Progenitor cell of endocrine pancreas (in vitro differentiated cells): ENCODE results near the gene ENAH. TPM values are rescaled to one million over a fixed set of nuclear protein-coding genes. Genes with fewer than 3 reads are reported as not detected.
"Not testable (repeated sequence)": the region's sequence is repeated elsewhere in the genome, so short reads cannot be mapped to it uniquely, and the experiment has no call there.

Source experiments
- DNase-seq: peaks from one replicate; pipeline ENCODE4 v3.0.0; 2021; ENCODE audit warnings: low spot score; ENCODE audit not compliant: unreplicated experiment
- H3K27ac Mint-ChIP-seq: 2 replicates; pipeline ENCODE4 v1.8.0; 2021; ENCODE audit warnings: mild to moderate bottlenecking, moderate library complexity, mixed read lengths
- H3K27me3 Mint-ChIP-seq: 2 replicates; pipeline ENCODE4 v1.8.0; 2021; ENCODE audit warnings: mixed read lengths
- H3K36me3 Mint-ChIP-seq: 2 replicates; pipeline ENCODE4 v1.8.0; 2022; ENCODE audit warnings: mixed read lengths; ENCODE audit not compliant: insufficient read depth
- H3K4me1 Mint-ChIP-seq: 2 replicates; pipeline ENCODE4 v1.8.0; 2021; ENCODE audit warnings: low read depth, mixed read lengths
- H3K4me3 Mint-ChIP-seq: 2 replicates; pipeline ENCODE4 v1.8.0; 2021; ENCODE audit warnings: low read depth, mild to moderate bottlenecking, moderate library complexity, mixed read lengths
- H3K9me3 Mint-ChIP-seq: 2 replicates; pipeline ENCODE4 v1.8.0; 2021; ENCODE audit warnings: low read depth, mixed read lengths
- total RNA-seq: library from RNA; stranded (reverse); gene quantifications from 2 replicates; pipeline ENCODE4 v1.2.1, GENCODE V29; 2021
- TF ChIP-seq, protein P1 (sequence below): fragments of 200-600 bp; sonication (generic); IDR thresholded peaks from one replicate; pipeline ENCODE4 v1.5.0; 2021; ENCODE audit warnings: antibody characterized with exemption, mild to moderate bottlenecking; ENCODE audit not compliant: unreplicated experiment

The ENAH gene
- total RNA-seq, 1 donor from 2014 or later, result 217 TPM

DNA sequence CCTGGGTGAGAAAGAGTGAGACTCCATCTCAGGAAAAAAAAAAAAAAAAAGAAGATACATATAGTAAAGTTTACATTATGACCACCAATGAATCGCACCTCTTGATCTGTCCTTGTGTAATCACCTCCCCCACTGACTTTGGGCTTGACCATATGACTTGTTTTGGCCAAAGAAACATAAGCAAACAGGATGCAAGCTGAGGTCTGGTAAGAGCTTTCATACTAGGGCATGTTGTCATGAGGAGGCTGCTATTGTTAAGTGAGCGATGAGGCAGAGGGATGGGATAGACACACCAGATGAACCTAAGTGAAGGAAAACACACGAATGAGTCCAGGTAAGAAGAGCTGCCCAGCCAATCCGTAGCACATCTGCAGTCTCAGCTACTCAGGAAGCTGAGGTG is 10.7 kb downstream of the ENAH start:
- Mint-ChIP-seq H3K27me3 (no peaks in the 10 kb centered on the region), H3K36me3 (peaks cover 40% of the 10 kb centered on the region), H3K27ac (no peak overlapping the region), H3K4me1 (peaks cover 12% of the 10 kb centered on the region), H3K4me3 (no peak overlapping the region), H3K9me3 (peaks cover 14% of the 10 kb centered on the region)
- no peak for DNase-seq
- TF ChIP-seq, protein P1, sequence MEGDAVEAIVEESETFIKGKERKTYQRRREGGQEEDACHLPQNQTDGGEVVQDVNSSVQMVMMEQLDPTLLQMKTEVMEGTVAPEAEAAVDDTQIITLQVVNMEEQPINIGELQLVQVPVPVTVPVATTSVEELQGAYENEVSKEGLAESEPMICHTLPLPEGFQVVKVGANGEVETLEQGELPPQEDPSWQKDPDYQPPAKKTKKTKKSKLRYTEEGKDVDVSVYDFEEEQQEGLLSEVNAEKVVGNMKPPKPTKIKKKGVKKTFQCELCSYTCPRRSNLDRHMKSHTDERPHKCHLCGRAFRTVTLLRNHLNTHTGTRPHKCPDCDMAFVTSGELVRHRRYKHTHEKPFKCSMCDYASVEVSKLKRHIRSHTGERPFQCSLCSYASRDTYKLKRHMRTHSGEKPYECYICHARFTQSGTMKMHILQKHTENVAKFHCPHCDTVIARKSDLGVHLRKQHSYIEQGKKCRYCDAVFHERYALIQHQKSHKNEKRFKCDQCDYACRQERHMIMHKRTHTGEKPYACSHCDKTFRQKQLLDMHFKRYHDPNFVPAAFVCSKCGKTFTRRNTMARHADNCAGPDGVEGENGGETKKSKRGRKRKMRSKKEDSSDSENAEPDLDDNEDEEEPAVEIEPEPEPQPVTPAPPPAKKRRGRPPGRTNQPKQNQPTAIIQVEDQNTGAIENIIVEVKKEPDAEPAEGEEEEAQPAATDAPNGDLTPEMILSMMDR, result no peak

DNA sequence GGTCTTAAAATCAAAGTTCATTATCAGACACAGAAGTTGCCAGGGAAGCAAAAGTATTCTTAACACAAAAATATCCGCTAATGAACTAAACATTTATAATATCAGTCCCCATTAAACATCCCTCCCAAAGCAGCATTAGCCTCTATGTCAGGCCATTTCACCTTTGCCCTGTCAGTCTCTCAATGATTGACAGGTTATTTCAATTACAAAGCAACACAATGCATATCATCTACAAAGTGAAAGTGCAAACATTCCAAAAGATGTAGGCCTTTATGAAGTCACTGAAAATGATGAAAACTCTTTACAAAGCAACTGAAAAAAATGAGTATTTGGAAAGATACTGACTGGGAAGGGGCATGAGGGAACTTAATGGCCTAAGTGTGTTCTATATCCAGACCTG is 14.1 kb downstream of the ENAH start:
- H3K9me3 Mint-ChIP-seq, result peaks cover 11% of the 10 kb centered on the region
- peaks cover 36% of the 10 kb centered on the region for H3K36me3 Mint-ChIP-seq
- no peak overlapping the region for H3K4me3 Mint-ChIP-seq
- no peak overlapping the region for H3K27ac Mint-ChIP-seq
- H3K27me3 Mint-ChIP-seq, result no peaks in the 10 kb centered on the region
- H3K4me1 Mint-ChIP-seq, result peaks cover 12% of the 10 kb centered on the region
- no peak for DNase-seq
- TF ChIP-seq, protein P1, result no peak

DNA sequence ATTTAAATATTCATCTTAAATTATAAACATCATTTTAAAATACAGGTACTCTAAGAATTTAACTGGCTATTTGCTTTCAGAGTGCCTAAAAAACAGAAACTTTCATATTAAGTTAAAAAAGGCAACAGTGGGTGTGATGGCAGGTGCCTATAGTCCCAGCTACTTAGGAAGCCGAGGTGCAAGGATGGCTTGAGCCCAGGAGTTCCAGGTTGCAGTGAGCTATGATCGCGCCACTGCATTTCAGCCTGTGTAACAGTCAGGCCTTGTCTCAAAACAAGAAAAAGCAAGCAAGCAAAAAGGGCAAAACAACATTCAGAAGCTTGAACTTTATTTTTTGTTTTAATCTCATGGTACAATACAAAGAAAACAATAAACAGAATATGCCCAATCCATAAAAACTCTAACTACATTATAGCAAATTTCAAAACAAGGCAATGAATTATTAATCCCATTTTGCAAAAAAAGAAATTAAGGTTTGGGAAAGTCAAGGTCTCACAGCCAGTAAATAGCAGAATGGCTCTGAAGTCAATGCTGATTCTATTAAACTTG is 15.2 kb downstream of the ENAH start:
- H3K27ac Mint-ChIP-seq, result no peak overlapping the region
- H3K27me3 Mint-ChIP-seq, result no peaks in the 10 kb centered on the region
- peaks cover 7% of the 10 kb centered on the region for H3K9me3 Mint-ChIP-seq
- peaks cover 29% of the 10 kb centered on the region for H3K36me3 Mint-ChIP-seq
- TF ChIP-seq, protein P1, result no peak
- H3K4me3 Mint-ChIP-seq, result no peak overlapping the region
- no peak for DNase-seq
- peaks cover 8% of the 10 kb centered on the region for H3K4me1 Mint-ChIP-seq

DNA sequence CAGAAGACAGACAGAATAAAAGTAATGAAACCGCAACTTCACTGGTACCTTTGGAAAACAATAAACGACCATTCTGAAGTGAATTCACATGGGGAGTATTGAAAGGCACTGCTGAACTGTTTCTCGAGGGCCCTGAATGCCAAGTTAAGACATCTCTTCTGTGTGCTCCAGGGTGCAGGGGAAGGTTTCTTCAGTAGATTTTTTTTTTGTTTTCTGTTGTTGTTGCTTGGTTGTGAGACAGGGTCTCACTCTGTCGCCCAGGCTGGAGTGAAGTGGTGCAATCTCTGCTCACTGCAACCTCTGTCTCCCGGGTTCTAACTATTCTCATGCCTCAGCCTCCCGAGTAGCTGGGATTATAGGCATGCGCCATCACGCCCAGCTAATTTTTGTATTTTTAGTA is 15.9 kb downstream of the ENAH start:
- Mint-ChIP-seq H3K27ac (peak overlapping the region; percentile 4), H3K36me3 (peaks cover 28% of the 10 kb centered on the region)
- not testable (repeated sequence) for H3K9me3 Mint-ChIP-seq, DNase-seq, H3K27me3 Mint-ChIP-seq, H3K4me3 Mint-ChIP-seq, H3K4me1 Mint-ChIP-seq

DNA sequence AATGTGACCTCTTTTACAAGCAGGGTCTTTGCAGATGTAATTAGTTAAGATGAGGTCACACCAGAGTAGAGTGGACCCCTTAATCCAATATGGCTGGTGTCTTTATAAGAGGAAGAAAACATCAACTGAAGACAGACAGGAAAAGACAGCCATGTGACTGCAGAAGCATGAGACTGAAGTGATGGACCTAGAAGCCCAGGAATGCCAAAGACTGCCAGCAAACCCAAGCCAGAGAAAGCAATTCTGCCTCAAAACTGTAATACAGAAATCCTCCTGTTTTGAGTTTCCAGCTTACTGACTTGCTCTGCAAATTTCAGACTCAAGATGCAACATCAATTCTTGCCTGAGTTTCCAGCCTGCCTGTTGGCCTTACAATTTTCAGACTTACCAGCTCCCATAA is 17.3 kb downstream of the ENAH start:
- Mint-ChIP-seq H3K36me3 (peaks cover 28% of the 10 kb centered on the region), H3K27me3 (no peaks in the 10 kb centered on the region), H3K9me3 (peaks cover 7% of the 10 kb centered on the region), H3K4me3 (no peak overlapping the region), H3K27ac (peak overlapping the region; percentile 59), H3K4me1 (peaks cover 17% of the 10 kb centered on the region)
- TF ChIP-seq, protein P1, result no peak
- DNase-seq, result no peak

DNA sequence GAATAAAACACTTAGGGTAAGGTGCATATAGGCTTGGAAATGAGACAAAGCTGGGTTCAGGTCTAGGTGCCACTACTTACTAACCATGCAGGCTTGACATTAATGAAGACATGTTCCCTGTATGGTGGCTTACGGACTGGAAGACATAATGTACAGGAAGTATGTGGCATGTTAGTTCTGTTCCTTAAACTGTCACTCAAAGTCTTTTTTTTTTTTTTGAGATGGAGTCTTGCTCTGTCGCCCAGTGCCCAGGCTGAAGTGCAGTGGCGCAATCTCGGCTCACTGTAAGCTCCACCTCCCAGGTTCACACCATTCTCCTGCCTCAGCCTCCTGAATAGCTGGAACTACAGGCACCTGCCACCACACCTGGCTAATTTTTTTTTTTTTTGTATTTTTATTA is 20.1 kb downstream of the ENAH start:
- peaks cover 24% of the 10 kb centered on the region for H3K4me1 Mint-ChIP-seq

More for the DNA sequence above, 20.1 kb downstream of the ENAH start:
- not testable (repeated sequence) for H3K27ac Mint-ChIP-seq, H3K9me3 Mint-ChIP-seq, H3K27me3 Mint-ChIP-seq, DNase-seq, H3K4me3 Mint-ChIP-seq
- H3K36me3 Mint-ChIP-seq, result peaks cover 11% of the 10 kb centered on the region
